ENCODE results near the gene PKDREJ. TPM values are rescaled to one million over a fixed set of nuclear protein-coding genes. Genes with fewer than 3 reads are reported as not detected.

PKDREJ gene
- total and polyA plus RNA-seq, 7 experiments from 2014 or later, result not detected

DNA sequence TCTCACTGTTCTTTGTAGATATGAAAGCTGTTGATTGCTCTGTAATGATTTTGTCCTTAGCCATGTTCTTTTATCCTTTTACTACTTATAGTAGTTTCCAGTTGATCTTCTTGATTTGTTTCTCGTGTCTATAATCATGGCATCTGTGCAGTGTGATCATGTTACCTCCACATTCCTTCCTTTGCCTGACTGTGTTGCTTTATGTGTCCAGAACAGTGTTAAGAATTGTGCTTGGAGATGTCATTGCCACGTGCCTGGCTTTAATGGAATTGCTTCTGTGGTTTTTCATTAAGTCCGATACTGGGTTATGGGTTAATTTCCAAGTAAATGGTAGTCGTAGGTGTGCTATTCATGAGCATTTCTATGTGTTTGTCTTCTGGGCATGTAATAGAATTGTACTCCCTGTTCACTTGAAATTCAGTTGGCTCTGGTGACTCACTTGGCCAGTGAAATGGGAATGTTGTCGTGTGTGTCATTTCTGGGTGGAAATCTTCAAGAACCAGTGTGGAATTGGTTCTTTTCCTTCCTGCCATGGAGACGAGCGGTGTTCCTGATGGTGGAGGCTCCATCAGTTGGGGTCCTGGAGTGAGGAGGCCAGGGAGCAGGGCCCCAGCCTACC is 40.3 kb upstream of the PKDREJ start:
- intact Hi-C loops (cut with micrococcal nuclease), result no loop called here
- peaks cover 0 to 37% (median 0%) of the 10 kb centered on the region in 5 donors for H3K36me3 Mint-ChIP-seq
- Histone ChIP-seq H3K27ac (ENCODE audit: low read depth, low read length) (no peak overlapping the region), H3K4me3 (ENCODE audit: low read length) (no peak overlapping the region), H3K9me3 (ENCODE audit: control insufficient read depth in 2 of 3, low read length in 3 of 3) (no peaks in the 10 kb centered on the region), H3K27me3 (ENCODE audit: control insufficient read depth in 2 of 2, insufficient read depth in 2 of 2, low read length in 2 of 2) (no peaks in the 10 kb centered on the region), H3K36me3 (ENCODE audit: control insufficient read depth in 2 of 3, insufficient read depth in 3 of 3, low read length in 3 of 3) (no peaks in the 10 kb centered on the region), H3K4me1 (ENCODE audit: control insufficient read depth in 2 of 2, insufficient read depth in 2 of 2, low read length in 2 of 2) (no peaks in the 10 kb centered on the region)
- H3K4me1 Mint-ChIP-seq, result peaks cover 0 to 46% (median 4%) of the 10 kb centered on the region in 7 donors
- peak overlapping the region in 1 of 9 donors; percentile 19 for H3K27ac Mint-ChIP-seq
- no peak for DNase-seq
- CTCF ChIA-PET, result no interaction called here
- H3K9me3 Mint-ChIP-seq, result no peaks in the 10 kb centered on the region
- no peak overlapping the region for H3K4me3 Mint-ChIP-seq
- H3K27me3 Mint-ChIP-seq, result peaks cover 0 to 10% (median 5%) of the 10 kb centered on the region in 5 donors
- POLR2A ChIA-PET, result no interaction called here
- no peak for ATAC-seq

DNA sequence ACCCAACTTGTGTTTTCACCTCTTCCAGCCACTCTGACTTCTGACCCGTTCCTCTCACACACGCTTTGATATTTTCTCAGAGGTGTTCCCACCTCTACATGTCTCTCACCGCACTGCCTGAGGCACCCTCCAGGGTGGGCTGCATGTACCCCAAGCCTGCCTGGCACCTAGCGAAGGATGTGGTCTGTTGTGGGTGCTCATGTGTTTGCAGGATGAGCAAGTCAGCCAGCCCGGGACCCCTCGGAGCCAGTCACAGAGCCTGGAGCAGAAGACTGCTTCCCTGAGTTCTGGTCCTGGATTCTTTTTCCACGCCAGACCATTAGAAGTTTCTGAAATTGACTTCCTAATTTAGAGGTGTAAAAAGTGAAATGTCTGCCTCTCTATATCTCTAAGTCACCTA is 37.3 kb upstream of the PKDREJ start:
- H3K27ac ChIP-seq (ENCODE audit: low read depth, low read length), result no peak overlapping the region
- H3K4me1 ChIP-seq (ENCODE audit: control insufficient read depth in 2 of 2, insufficient read depth in 2 of 2, low read length in 2 of 2), result peaks cover 7 to 13% of the 10 kb centered on the region in 2 donors
- H3K27me3 Mint-ChIP-seq, result peaks cover 0 to 11% (median 9%) of the 10 kb centered on the region in 5 donors
- CTCF ChIA-PET, result interaction anchor here (0.6 kb wide), 1 partner anchor 314 kb away, joined by 3 read pairs; no protein-coding TSS in a partner anchor
- no peaks in the 10 kb centered on the region for H3K36me3 ChIP-seq (ENCODE audit: control insufficient read depth in 2 of 3, insufficient read depth in 3 of 3, low read length in 3 of 3)
- POLR2A ChIA-PET, result interaction anchor here (0.6 kb wide), 1 partner anchor 34 kb away, joined by 3 read pairs; no protein-coding TSS in a partner anchor
- H3K36me3 Mint-ChIP-seq, result peaks cover 0 to 27% (median 0%) of the 10 kb centered on the region in 5 donors
- H3K4me3 ChIP-seq (ENCODE audit: low read length), result no peak overlapping the region
- H3K27me3 ChIP-seq (ENCODE audit: control insufficient read depth in 2 of 2, insufficient read depth in 2 of 2, low read length in 2 of 2), result no peaks in the 10 kb centered on the region
- DNase-seq (no peak), ATAC-seq (no peak)
- H3K27ac Mint-ChIP-seq, result peak overlapping the region in 1 of 9 donors; percentile 40
- H3K9me3 Mint-ChIP-seq, result peaks cover 0 to 3% (median 0%) of the 10 kb centered on the region in 11 donors
- H3K4me1 Mint-ChIP-seq, result peaks cover 12 to 62% (median 20%) of the 10 kb centered on the region in 7 donors
- no peak overlapping the region for H3K4me3 Mint-ChIP-seq
- no peaks in the 10 kb centered on the region for H3K9me3 ChIP-seq (ENCODE audit: control insufficient read depth in 2 of 3, low read length in 3 of 3)
- intact Hi-C loops (cut with micrococcal nuclease), result no loop called here

DNA sequence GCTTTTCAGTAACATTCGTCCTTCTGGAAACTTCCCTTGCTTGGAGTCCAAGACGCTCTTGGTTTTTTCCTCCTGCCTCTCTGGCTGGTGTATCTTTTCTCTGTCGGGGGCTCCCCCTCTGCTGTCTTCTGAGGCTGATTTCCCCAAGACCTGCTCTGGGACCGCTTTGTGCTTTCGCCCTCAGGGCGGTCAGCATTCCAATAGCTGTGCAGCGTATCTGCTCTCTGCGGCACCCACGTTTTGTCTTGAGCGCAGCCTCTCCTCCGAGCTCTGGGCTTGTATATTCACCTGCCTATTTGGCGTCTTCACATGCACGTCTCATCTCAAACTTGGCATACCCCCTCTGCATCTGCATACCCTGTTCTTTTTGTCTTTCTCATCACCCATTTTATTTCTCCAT is 36.0 kb upstream of the PKDREJ start:
- Histone ChIP-seq H3K4me3 (ENCODE audit: low read length) (no peak overlapping the region), H3K27me3 (ENCODE audit: control insufficient read depth in 2 of 2, insufficient read depth in 2 of 2, low read length in 2 of 2) (no peaks in the 10 kb centered on the region), H3K36me3 (ENCODE audit: control insufficient read depth in 2 of 3, insufficient read depth in 3 of 3, low read length in 3 of 3) (no peaks in the 10 kb centered on the region), H3K27ac (ENCODE audit: low read depth, low read length) (no peak overlapping the region), H3K4me1 (ENCODE audit: control insufficient read depth in 2 of 2, insufficient read depth in 2 of 2, low read length in 2 of 2) (peaks cover 8 to 15% of the 10 kb centered on the region in 2 donors), H3K9me3 (ENCODE audit: control insufficient read depth in 2 of 3, low read length in 3 of 3) (no peaks in the 10 kb centered on the region)
- ATAC-seq (no peak), DNase-seq (no peak)
- Mint-ChIP-seq H3K27ac (peak overlapping the region in 1 of 9 donors; percentile 85), H3K36me3 (peaks cover 0 to 26% (median 0%) of the 10 kb centered on the region in 5 donors), H3K27me3 (peaks cover 0 to 11% (median 9%) of the 10 kb centered on the region in 5 donors), H3K4me1 (peaks cover 12 to 64% (median 27%) of the 10 kb centered on the region in 7 donors), H3K9me3 (peaks cover 0 to 3% (median 0%) of the 10 kb centered on the region in 11 donors), H3K4me3 (peak overlapping the region in 6 of 10 donors; percentile 3 to 91 (median 40))
- intact Hi-C loops (cut with micrococcal nuclease), result loop anchor here (5.0 kb wide), 2 partner anchors 247 to 1032 kb away; no protein-coding TSS in a partner anchor
- POLR2A ChIA-PET, result no interaction called here
- CTCF ChIA-PET, result interaction anchor here (1.6 kb wide), 1 partner anchor 13 kb away, joined by 3 read pairs; no protein-coding TSS in a partner anchor

DNA sequence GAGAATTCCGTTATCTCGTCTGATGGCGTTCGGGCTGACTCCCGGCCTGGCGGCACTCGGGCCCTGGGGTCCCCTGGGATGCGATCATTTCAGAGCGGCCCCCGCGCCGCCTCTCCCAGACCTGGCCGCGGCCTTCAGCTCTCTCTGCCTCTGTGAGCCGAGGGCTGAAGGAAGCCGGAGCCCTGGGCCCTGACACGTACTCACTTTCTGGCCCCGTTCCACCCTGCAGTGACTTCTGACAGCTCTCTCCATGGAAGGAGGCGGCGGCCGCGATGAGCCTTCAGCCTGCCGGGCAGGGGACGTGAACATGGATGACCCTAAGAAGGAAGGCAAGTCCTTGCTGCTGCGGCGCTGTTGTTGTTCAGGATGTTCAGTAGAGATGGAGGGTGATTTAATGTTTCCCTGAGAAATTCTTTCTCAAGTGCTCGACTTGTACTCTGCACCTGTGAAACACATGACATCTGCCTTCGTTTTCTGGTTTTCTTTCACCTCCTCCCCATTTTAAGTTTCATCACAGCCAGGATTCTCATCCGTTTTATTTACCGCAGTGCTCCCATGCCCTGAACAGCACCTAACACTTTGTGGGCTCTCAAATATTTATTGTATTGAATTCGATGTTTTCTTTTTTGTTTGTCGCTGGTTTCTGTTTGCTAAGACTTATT is 34.1 kb upstream of the PKDREJ start:
- ChIA-PET CTCF (interaction anchor here (2.6 kb wide), 1 partner anchor 175 kb away, joined by 12 read pairs; no protein-coding TSS in a partner anchor), POLR2A (interaction anchor here (1.7 kb wide), 1 partner anchor 39 kb away, joined by 6 read pairs; the partner anchor contains the start of gene TRMU)
- ATAC-seq (no peak), DNase-seq (peak in 1 of 9 donors; percentile 31)
- H3K4me3 ChIP-seq (ENCODE audit: low read length), result peak overlapping the region; percentile 64
- no peaks in the 10 kb centered on the region for H3K9me3 ChIP-seq (ENCODE audit: control insufficient read depth in 2 of 3, low read length in 3 of 3)
- Mint-ChIP-seq H3K4me3 (peak overlapping the region in 9 of 10 donors; percentile 68 to 97 (median 87)), H3K27me3 (peaks cover 0 to 11% (median 9%) of the 10 kb centered on the region in 5 donors), H3K4me1 (peaks cover 14 to 59% (median 27%) of the 10 kb centered on the region in 7 donors), H3K36me3 (peaks cover 2 to 26% (median 3%) of the 10 kb centered on the region in 5 donors), H3K9me3 (peaks cover 0 to 3% (median 0%) of the 10 kb centered on the region in 11 donors), H3K27ac (peak overlapping the region in 5 of 9 donors; percentile 19 to 76 (median 45))
- H3K27me3 ChIP-seq (ENCODE audit: control insufficient read depth in 2 of 2, insufficient read depth in 2 of 2, low read length in 2 of 2), result no peaks in the 10 kb centered on the region
- peak overlapping the region; percentile 29 for H3K27ac ChIP-seq (ENCODE audit: low read depth, low read length)
- no peaks in the 10 kb centered on the region for H3K36me3 ChIP-seq (ENCODE audit: control insufficient read depth in 2 of 3, insufficient read depth in 3 of 3, low read length in 3 of 3)
- H3K4me1 ChIP-seq (ENCODE audit: control insufficient read depth in 2 of 2, insufficient read depth in 2 of 2, low read length in 2 of 2), result peaks cover 8 to 15% of the 10 kb centered on the region in 2 donors
- intact Hi-C loops (cut with micrococcal nuclease), result loop anchor here (2.0 to 5.0 kb wide), 3 partner anchors 146 to 1030 kb away; partner anchors contain the start of gene PPARA (in 1 of the 2)

DNA sequence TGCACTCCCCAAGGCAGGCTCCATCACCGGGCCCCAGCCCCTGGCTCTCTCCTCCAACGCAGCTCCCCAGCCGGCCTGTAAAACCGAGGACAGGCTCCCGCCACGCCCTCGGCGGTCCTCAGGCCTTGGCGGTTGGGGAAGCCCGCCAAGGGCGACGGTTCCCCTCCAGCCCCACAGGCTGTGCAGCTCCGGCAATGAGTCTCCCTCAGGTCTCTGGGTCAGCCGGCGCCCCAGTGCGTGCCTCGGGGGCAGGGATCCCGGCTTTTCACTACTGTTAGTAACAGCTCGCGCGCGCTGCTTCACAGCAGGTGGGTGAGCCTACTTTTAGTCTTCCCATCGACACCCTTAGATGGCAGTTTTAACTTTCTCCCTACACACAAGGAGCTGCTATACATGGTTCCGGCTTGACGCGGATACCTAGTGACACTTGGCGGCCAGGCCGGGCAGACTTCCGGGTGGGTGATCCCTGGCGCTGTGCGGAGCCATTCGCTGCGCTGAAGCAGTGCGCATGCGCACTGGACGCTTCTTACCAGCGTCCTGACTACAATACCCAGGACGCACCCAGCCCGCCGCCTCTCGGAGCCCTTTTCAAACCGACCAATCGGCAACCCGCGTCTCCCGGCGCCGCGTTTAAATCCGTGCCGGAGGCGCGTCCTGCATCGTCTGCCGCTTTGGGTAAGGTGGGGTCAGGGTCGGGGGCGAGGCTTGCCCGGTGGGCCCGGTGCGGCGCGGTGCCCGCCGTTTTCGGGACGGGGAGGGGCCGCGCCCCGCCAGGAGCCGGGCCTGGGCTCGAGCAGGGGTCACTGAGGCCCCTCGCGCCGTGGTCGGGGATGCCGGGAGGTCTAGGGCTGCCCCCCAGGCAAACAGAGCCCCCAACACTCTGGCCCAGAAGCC is 33.4 kb upstream of the PKDREJ start, which contains the start of gene GTSE1:
GTSE1 (plus strand) TSS at position 614 of the 894 bp plus-strand sequence. CDS start 531 bp downstream, outside the sequence.
- no peaks in the 10 kb centered on the region for H3K9me3 ChIP-seq (ENCODE audit: control insufficient read depth in 2 of 3, low read length in 3 of 3)
- peak within 1 kb of the TSS; percentile 72 for H3K4me3 ChIP-seq (ENCODE audit: low read length)
- intact Hi-C loops (cut with micrococcal nuclease), result loop anchor here (1.0 to 5.0 kb wide), 11 partner anchors 29 to 1029 kb away; partner anchors contain the start of genes CDPF1 (in 2 of the 2), PPARA (in 2 of the 2) and TRMU (in 1 of the 2)
- no peaks in the 10 kb centered on the region for H3K36me3 ChIP-seq (ENCODE audit: control insufficient read depth in 2 of 3, insufficient read depth in 3 of 3, low read length in 3 of 3)
- DNase-seq, result peak; percentile 90 to 97 (median 96)
- H3K27me3 ChIP-seq (ENCODE audit: control insufficient read depth in 2 of 2, insufficient read depth in 2 of 2, low read length in 2 of 2), result no peaks in the 10 kb centered on the region
- H3K27ac Mint-ChIP-seq, result peak within 1 kb of the TSS; percentile 91 to 99 (median 97)
- peaks cover 14 to 60% (median 27%) of the 10 kb centered on the region in 7 donors for H3K4me1 Mint-ChIP-seq
- peaks cover 0 to 5% (median 0%) of the 10 kb centered on the region in 11 donors for H3K9me3 Mint-ChIP-seq
- H3K27ac ChIP-seq (ENCODE audit: low read depth, low read length), result peak within 1 kb of the TSS; percentile 77
- peak within 1 kb of the TSS; percentile 87 to 97 (median 91) for H3K4me3 Mint-ChIP-seq
- peaks cover 0 to 11% (median 9%) of the 10 kb centered on the region in 5 donors for H3K27me3 Mint-ChIP-seq
- ChIA-PET CTCF (interaction anchor here (0.7 to 2.6 kb wide), 6 partner anchors 46 to 290 kb away, joined by 3 to 12 read pairs (median 3); partner anchors contain the start of gene CDPF1), POLR2A (interaction anchor here (0.9 to 2.0 kb wide), 8 partner anchors 9 to 149 kb away, joined by 3 to 19 read pairs (median 5); partner anchors contain the start of genes CDPF1, PPARA and TRMU)
- peaks cover 4 to 28% (median 5%) of the 10 kb centered on the region in 5 donors for H3K36me3 Mint-ChIP-seq
- ATAC-seq, result peak; percentile 99
- peaks cover 8 to 15% of the 10 kb centered on the region in 2 donors for H3K4me1 ChIP-seq (ENCODE audit: control insufficient read depth in 2 of 2, insufficient read depth in 2 of 2, low read length in 2 of 2)

Measured in naive thymus-derived CD4-positive, alpha-beta T cell (primary cell).